Measurements from ENCODE around the gene NCMAP.

Gene NCMAP

GRCh38 chr1:24580756-24581155 is 24.9 kb downstream of the NCMAP start:
- Mint-ChIP-seq H3K27me3 (peaks cover 5% of the 10 kb centered on the region), H3K4me1 (peaks cover 6% of the 10 kb centered on the region), H3K4me3 (no peak overlapping the region), H3K27ac (no peak overlapping the region), H3K9me3 (no peaks in the 10 kb centered on the region)
- ATAC-seq (no peak), DNase-seq (no peak)

- Mint-ChIP-seq H3K9me3 (no peaks in the 10 kb centered on the region), H3K4me1 (peaks cover 19% of the 10 kb centered on the region), H3K27ac (no peak overlapping the region), H3K4me3 (no peak overlapping the region), H3K27me3 (peaks cover 8% of the 10 kb centered on the region)
- ATAC-seq (peak; percentile 36), DNase-seq (no peak)
These were observed 28.3 kb downstream of the NCMAP start for GRCh38 chr1:24584171-24584647.

GRCh38 chr1:24586119-24586518 is 30.2 kb downstream of the NCMAP start:
- Mint-ChIP-seq H3K4me1 (peaks cover 19% of the 10 kb centered on the region), H3K27me3 (peaks cover 12% of the 10 kb centered on the region), H3K9me3 (no peaks in the 10 kb centered on the region), H3K4me3 (no peak overlapping the region), H3K27ac (no peak overlapping the region)
- no peak for DNase-seq
- ATAC-seq: no peak

DNA sequence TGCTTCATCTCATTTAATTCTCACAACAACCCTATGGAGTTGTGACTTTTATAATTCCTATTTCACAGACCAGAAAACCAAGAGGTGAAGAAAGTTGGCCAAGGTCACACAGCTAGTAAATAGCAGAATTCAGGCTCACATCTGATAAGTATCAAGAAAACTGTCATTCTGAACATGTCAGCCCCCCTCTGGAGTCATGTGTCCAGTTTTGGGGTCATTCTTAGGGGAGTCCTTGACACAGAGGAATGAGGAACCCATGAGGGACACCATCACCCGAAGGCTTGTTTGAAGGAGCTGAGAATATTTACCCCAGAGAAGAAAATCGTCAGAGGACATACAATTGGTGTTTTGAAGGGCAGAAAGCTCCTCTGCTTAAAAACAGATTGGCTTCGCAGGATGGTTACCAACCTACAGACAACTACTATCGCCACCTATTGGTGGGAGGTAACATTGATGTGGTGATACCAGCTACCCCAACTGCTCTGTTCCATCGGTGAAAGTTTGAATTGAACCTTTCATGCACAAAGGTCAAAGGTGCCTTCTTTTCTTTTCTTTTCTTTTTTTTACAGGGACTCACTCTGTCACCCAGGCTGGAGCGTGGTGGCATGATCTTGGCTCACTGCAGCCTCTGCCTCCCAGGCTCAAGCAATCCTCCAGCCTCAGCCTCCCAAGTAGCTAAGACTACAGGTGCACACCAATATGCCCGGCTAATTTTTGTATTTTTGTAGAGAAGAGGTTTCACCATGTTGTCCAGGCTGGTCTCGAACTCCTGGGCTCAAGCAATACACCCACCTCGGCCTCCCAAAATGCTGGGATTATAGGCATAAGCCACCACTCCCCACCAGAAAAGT is 31.3 kb downstream of the NCMAP start:
- ATAC-seq: peak; percentile 98
- H3K4me1 Mint-ChIP-seq: peaks cover 19% of the 10 kb centered on the region
- H3K4me3 Mint-ChIP-seq: peak overlapping the region; percentile 67 to 68
- no peaks in the 10 kb centered on the region for H3K9me3 Mint-ChIP-seq
- H3K27ac Mint-ChIP-seq: peak overlapping the region; percentile 65 to 89
- peaks cover 21% of the 10 kb centered on the region for H3K27me3 Mint-ChIP-seq
- DNase-seq: peak; percentile 60

- Mint-ChIP-seq H3K27ac (peak overlapping the region in 1 of 2 donors; percentile 59), H3K4me1 (peaks cover 19% of the 10 kb centered on the region), H3K4me3 (no peak overlapping the region), H3K9me3 (no peaks in the 10 kb centered on the region), H3K27me3 (peaks cover 21% of the 10 kb centered on the region)
- no peak for DNase-seq
- ATAC-seq: no peak
These were observed 32.7 kb downstream of the NCMAP start for GRCh38 chr1:24588573-24588972.

GRCh38 chr1:24589200-24589599 is 33.3 kb downstream of the NCMAP start:
- H3K27me3 Mint-ChIP-seq: peaks cover 21% of the 10 kb centered on the region
- H3K27ac Mint-ChIP-seq: no peak overlapping the region
- H3K4me3 Mint-ChIP-seq: no peak overlapping the region
- ATAC-seq (no peak), DNase-seq (no peak)
- peaks cover 15% of the 10 kb centered on the region for H3K4me1 Mint-ChIP-seq
- no peaks in the 10 kb centered on the region for H3K9me3 Mint-ChIP-seq

GRCh38 chr1:24591781-24592180 is 35.9 kb downstream of the NCMAP start:
- H3K9me3 Mint-ChIP-seq: no peaks in the 10 kb centered on the region
- peaks cover 12% of the 10 kb centered on the region for H3K27me3 Mint-ChIP-seq
- peak overlapping the region in 1 of 2 donors; percentile 96 for H3K27ac Mint-ChIP-seq
- ATAC-seq (no peak), DNase-seq (no peak)
- H3K4me1 Mint-ChIP-seq: peaks cover 9% of the 10 kb centered on the region
- no peak overlapping the region for H3K4me3 Mint-ChIP-seq

- no peaks in the 10 kb centered on the region for H3K9me3 Mint-ChIP-seq
- no peaks in the 10 kb centered on the region for H3K4me1 Mint-ChIP-seq
- ATAC-seq (no peak), DNase-seq (no peak)
- no peak overlapping the region for H3K4me3 Mint-ChIP-seq
- peaks cover 12% of the 10 kb centered on the region for H3K27me3 Mint-ChIP-seq
- H3K27ac Mint-ChIP-seq: no peak overlapping the region
These were observed 38.4 kb downstream of the NCMAP start for GRCh38 chr1:24594328-24594598.

- H3K9me3 Mint-ChIP-seq: no peaks in the 10 kb centered on the region
- no peak for ATAC-seq
- no peak overlapping the region for H3K27ac Mint-ChIP-seq
- DNase-seq: no peak
- H3K27me3 Mint-ChIP-seq: peaks cover 5% of the 10 kb centered on the region
- no peaks in the 10 kb centered on the region for H3K4me1 Mint-ChIP-seq
- H3K4me3 Mint-ChIP-seq: no peak overlapping the region
These were observed 40.6 kb downstream of the NCMAP start for GRCh38 chr1:24596401-24596880.

- no peaks in the 10 kb centered on the region for H3K27me3 Mint-ChIP-seq
- H3K4me3 Mint-ChIP-seq: no peak overlapping the region
- H3K4me1 Mint-ChIP-seq: no peaks in the 10 kb centered on the region
- DNase-seq: no peak
- ATAC-seq: no peak
- H3K27ac Mint-ChIP-seq: no peak overlapping the region
- no peaks in the 10 kb centered on the region for H3K9me3 Mint-ChIP-seq
These were observed 43.4 kb downstream of the NCMAP start for GRCh38 chr1:24599265-24599664.

DNA sequence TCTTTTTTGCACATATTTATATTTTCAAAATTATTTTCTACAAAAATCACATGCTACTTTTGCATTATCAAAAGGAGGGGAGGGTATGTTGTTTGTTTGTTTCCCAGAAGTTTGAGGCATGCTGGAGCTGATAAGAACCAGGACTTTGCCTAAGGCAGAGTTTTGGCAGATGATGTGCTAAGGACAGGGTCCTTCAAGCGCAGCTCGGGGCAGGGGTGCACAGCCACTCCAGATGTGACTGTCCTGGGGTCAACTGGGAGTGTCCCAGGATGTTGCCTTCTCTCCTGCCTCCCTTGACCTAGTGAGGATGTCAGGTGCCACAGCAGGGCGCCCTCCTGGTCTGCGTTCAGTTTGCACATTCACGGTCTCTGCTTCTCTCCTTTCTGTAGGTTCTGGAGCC is 44.7 kb downstream of the NCMAP start:
- Mint-ChIP-seq H3K27ac (no peak overlapping the region), H3K9me3 (no peaks in the 10 kb centered on the region), H3K27me3 (no peaks in the 10 kb centered on the region), H3K4me1 (no peaks in the 10 kb centered on the region), H3K4me3 (no peak overlapping the region)
- ATAC-seq (no peak), DNase-seq (no peak)

DNA sequence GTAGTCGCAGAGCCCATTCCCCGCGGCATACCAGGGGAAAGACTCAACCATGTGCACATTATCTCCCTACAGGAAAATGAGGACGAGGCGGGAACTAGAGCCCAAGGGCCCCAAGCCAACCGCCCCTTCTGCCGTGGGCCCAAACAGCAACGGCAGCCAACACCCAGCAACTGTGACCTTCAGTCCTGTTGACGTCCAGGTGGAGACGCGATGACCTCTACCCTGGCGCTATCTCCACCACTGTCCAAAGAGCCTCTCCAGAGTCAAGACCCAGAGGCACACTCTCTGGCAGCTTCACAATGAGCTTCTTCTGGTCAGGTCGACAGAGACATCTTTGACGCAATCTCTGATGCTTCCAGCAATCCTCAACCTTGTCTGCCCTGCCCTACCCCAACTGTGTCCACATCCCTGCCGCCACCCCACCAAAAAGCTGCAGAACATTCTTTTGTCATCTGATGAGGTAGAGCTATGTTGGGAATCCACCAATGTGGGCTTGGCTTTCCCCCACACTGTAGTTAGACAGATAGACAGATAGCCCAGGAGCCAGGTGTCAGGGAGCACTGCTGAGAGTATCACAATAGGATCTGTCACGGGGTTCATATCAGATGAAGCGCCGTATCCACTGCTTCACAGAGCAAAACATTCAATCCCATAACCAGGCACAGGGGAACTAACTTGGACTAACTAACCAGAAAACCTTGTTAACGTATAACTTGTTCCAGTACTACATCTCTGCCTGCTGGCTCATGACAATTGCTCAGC is 49.8 kb downstream of the NCMAP start:
- no peak overlapping the region for H3K27ac Mint-ChIP-seq
- H3K4me3 Mint-ChIP-seq: no peak overlapping the region
- ATAC-seq: no peak
- H3K9me3 Mint-ChIP-seq: no peaks in the 10 kb centered on the region
- H3K27me3 Mint-ChIP-seq: no peaks in the 10 kb centered on the region
- no peak for DNase-seq
- no peaks in the 10 kb centered on the region for H3K4me1 Mint-ChIP-seq

DNA sequence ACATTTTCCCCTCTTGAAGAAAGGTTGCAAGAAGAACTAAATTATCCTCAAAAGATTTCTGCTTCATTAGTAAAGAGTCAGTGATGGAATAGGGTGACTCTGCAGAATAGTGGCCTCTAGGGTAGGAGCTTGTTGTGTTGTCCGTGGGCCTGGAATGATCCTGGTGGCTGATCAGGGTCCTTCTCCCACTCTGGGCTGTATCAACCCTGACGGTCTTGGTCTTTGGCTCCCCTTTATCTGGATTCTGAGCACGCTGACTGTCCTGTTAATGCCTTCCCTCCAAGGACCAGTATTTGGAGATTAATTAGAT is 50.4 kb downstream of the NCMAP start:
- ATAC-seq (no peak), DNase-seq (no peak)
- Mint-ChIP-seq H3K27me3 (no peaks in the 10 kb centered on the region), H3K4me3 (no peak overlapping the region), H3K27ac (no peak overlapping the region), H3K9me3 (no peaks in the 10 kb centered on the region), H3K4me1 (no peaks in the 10 kb centered on the region)

GRCh38 chr1:24606621-24607020 is 50.7 kb downstream of the NCMAP start:
- DNase-seq (no peak), ATAC-seq (no peak)
- Mint-ChIP-seq H3K27ac (no peak overlapping the region), H3K4me3 (no peak overlapping the region), H3K4me1 (no peaks in the 10 kb centered on the region), H3K27me3 (no peaks in the 10 kb centered on the region), H3K9me3 (no peaks in the 10 kb centered on the region)

DNA sequence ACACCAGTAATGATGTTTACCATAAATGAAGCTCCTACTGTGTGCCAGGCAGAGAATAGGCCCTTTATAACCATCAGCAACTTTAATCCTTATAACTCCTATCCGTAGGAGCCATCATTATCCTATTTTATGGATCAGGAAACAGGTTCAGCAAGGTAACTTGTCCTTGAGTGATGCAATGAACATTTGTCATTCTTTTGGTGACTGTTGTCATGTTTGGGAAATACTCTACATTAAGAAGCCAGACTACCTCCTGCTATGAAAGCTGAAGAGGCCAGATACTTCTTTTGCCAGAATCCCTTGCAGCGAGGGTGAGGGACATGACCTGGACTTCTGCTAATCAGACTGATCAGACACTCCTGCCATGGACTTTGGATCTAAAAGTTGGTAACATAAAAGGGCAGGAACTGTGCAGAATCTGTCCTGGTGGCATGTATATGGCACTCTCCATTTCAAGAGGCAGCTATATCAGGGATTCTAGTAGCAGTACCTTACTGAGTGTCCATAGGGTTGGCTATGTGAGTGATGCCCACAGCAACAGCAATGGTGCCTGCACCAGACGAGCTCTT is 54.1 kb downstream of the NCMAP start:
- Mint-ChIP-seq H3K9me3 (no peaks in the 10 kb centered on the region), H3K27ac (no peak overlapping the region), H3K27me3 (no peaks in the 10 kb centered on the region), H3K4me3 (no peak overlapping the region), H3K4me1 (no peaks in the 10 kb centered on the region)
- no peak for ATAC-seq
- no peak for DNase-seq

DNA sequence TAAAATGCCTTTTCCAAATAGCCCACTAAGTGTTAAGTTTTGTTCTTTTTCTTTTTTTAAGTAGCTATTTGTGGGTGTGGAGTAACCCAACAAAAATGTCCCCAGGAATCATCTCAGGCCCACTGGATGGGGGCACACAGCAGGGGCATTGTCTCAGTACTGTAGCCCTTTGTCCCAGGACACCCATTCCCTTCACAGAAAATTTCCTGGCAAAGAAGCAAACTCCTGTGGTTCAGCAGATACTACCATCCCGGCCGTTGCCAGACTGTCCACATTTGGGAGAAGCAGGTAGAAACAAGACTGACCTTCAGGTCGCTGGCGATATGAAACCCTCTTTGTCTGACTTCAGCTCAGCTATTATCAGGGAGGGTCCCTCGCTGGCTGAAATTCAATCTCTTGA is 63.5 kb downstream of the NCMAP start:
- Mint-ChIP-seq H3K27me3 (peaks cover 47% of the 10 kb centered on the region), H3K4me1 (no peaks in the 10 kb centered on the region), H3K4me3 (no peak overlapping the region), H3K27ac (no peak overlapping the region), H3K9me3 (no peaks in the 10 kb centered on the region)
- DNase-seq (no peak), ATAC-seq (no peak)
